PFSK-1 (cell line): ENCODE results near the gene MAFF.

Experiments
- FOXP2 ChIP-seq: optimal IDR thresholded peaks from 2 replicates; pipeline ENCODE3; 2011; ENCODE audit warnings: borderline replicate concordance, control low read depth, inconsistent platforms; ENCODE audit not compliant: insufficient read depth; ENCODE audit errors: extremely low read length, extremely low read depth
- POLR2AphosphoS5 ChIP-seq: IDR thresholded peaks from 2 replicates; pipeline ENCODE4 v1.6.1; 2012; ENCODE audit warnings: low read depth, mild to moderate bottlenecking, control low read depth, low read length, moderate library complexity
- SIN3A ChIP-seq: IDR thresholded peaks from 2 replicates; pipeline ENCODE4 v1.6.1; 2012; ENCODE audit warnings: mild to moderate bottlenecking, low read length, moderate library complexity, borderline replicate concordance; ENCODE audit not compliant: insufficient read depth
- TAF1 ChIP-seq: IDR thresholded peaks from 2 replicates; pipeline ENCODE4 v1.6.1; 2012; ENCODE audit warnings: low read length, control low read depth, borderline replicate concordance; ENCODE audit not compliant: insufficient read depth
- TF ChIP-seq, protein P1 (sequence below), 2 experiments: IDR thresholded peaks; 2 replicates each; pipeline versions ENCODE4 v1.6.1 to v1.8.0; 2011 to 2012; ENCODE audit warnings: low read depth in 2 of 2, low read length in 2 of 2, control low read depth in 1 of 2, inconsistent platforms in 1 of 2, mild to moderate bottlenecking in 1 of 2, moderate library complexity in 1 of 2; ENCODE audit not compliant: insufficient read depth in 1 of 2

The MAFF gene

DNA sequence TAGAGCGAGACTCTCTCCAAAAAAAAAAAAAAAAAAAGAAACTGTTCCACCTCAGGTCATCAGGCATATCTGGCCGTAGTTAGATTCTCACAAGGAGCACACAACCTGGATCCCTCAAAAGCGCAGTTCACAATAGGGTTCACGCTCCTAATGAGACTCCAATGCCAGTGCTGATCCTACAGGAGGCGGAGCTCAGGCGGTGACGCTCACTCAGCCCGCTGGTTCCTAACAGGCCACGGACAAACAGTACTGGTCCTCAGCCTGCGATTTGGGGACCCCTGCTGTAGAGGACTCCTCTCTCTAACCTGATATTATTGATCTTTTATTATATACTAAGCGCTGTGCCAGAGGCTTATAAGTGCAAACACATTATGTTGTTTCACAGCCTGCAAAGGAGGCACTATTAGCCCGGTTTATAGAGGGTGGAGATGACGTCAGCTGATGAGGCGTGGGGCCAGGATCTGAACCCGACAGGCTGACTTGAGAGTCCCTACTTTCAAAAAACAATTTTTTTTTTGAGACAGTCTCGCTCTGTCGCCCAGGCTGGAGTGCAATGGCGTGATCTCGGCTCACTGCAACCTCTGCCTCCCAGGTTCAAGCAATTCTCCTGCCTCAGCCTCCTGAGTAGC, 4.9 kb upstream of the MAFF start:
- TF ChIP-seq SIN3A (no peak), TAF1 (no peak), POLR2AphosphoS5 (no peak), FOXP2 (no peak)
- TF ChIP-seq, protein P1, sequence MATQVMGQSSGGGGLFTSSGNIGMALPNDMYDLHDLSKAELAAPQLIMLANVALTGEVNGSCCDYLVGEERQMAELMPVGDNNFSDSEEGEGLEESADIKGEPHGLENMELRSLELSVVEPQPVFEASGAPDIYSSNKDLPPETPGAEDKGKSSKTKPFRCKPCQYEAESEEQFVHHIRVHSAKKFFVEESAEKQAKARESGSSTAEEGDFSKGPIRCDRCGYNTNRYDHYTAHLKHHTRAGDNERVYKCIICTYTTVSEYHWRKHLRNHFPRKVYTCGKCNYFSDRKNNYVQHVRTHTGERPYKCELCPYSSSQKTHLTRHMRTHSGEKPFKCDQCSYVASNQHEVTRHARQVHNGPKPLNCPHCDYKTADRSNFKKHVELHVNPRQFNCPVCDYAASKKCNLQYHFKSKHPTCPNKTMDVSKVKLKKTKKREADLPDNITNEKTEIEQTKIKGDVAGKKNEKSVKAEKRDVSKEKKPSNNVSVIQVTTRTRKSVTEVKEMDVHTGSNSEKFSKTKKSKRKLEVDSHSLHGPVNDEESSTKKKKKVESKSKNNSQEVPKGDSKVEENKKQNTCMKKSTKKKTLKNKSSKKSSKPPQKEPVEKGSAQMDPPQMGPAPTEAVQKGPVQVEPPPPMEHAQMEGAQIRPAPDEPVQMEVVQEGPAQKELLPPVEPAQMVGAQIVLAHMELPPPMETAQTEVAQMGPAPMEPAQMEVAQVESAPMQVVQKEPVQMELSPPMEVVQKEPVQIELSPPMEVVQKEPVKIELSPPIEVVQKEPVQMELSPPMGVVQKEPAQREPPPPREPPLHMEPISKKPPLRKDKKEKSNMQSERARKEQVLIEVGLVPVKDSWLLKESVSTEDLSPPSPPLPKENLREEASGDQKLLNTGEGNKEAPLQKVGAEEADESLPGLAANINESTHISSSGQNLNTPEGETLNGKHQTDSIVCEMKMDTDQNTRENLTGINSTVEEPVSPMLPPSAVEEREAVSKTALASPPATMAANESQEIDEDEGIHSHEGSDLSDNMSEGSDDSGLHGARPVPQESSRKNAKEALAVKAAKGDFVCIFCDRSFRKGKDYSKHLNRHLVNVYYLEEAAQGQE (IDR thresholded peaks at IDR 0.05; ENCODE audit: insufficient read depth in 1 of 2, low read depth in 2 of 2, low read length in 2 of 2): no peak

DNA sequence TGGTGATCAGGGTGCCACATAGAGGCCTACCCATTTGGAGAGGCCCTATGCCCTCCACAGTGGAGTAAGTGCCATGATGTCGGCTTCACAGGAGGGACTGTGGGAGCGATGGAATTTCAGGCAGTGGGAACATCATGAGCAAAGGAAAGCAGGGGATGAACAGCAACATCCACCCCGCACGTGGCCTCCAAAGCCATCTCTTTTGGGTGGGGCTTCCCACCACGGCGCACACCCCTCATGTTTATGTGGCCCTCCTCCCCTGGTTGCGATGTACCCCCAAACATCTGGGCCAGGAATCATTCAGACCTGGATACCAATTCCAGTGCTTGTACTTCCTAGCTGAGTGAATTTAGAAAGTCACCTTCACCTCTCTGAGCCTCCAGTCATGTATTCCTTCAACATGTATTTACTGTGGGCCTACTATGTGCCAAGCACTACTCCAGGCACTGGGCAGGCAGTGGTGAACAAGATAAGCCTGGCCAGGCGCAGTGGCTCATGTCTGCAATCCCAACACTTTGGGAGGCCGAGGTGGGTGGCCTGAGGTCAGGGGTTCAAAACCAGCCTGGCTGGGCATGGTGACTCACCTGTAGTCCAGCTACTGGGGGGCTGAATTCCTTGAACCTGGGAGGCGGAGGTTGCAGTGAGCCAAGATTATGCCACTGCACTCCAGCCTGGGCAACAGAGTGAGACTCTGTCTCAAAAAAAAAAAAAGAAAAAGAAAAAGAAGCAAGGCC, 1.8 kb upstream of the MAFF start:
- TF ChIP-seq SIN3A: no peak
- no peak for TF ChIP-seq POLR2AphosphoS5
- no peak for TF ChIP-seq FOXP2
- no peak for TF ChIP-seq TAF1
- TF ChIP-seq, protein P1 (IDR thresholded peaks at IDR 0.05; ENCODE audit: insufficient read depth in 1 of 2, low read depth in 2 of 2, low read length in 2 of 2): no peak

DNA sequence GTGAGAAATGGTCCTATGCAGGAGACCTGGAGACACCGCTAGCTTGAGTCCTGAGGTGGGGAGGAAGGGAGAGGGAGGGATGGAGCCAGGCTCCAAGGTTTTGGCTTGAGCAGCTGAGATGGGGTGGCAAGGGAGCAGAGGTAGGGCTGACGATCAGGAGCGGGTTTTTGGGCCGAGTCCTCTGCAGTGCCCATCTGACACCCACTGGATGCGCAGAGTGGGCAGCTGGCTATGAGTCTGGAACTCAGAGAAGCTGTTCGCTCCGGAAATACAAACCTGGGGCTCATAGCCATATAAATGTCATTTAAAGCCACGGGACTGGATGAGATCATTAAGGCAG, 453 bp upstream of the MAFF start:
- TF ChIP-seq, protein P1 (IDR thresholded peaks at IDR 0.05; ENCODE audit: insufficient read depth in 1 of 2, low read depth in 2 of 2, low read length in 2 of 2): 0 out of 4 replicates have a peak, but pooled peaks of 1 of the 2 experiments have one; percentile 8
- TF ChIP-seq FOXP2: no peak

DNA sequence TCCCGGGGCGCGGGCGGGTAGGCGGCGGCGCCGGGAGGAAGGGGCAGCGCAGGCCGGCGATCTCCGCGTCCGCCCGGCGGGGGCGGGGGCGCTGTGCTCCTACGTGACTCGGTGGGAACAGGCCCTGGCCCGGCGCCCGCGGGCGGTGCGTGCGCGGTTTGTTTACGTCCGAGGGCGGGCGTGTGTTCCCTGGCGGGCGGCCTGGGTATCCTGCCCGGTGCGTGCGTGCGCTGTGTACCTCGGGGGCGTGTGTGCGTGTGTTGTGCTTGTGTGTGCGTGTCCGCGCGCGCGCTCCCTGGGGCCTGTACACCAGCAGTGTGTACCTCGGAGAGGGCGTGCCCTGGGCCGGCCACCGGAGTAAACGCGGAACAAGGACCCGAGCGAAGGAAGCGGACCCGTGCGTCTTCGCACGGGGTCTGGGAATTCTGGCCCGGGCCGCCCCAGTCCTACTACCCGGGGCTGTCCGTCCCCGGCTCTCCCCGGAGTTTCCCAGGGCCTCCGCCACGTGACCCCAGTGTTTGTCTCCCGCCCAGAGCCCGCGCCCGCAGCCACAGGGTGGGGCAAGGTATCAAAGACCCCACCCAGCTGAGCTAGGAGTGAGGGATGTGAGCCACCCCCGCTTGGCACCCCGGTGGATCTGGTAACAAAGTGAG, 769 bp downstream of the MAFF start:
- TF ChIP-seq TAF1 (no peak), SIN3A (peak; percentile 73), FOXP2 (peak; percentile 100), POLR2AphosphoS5 (no peak)
- TF ChIP-seq, protein P1 (IDR thresholded peaks at IDR 0.05; ENCODE audit: insufficient read depth in 1 of 2, low read depth in 2 of 2, low read length in 2 of 2): no peak
